MM.1S (cell line): ENCODE data around the gene SREBF1.

ENCODE experiments used
- CTCF ChIP-seq: fragments of 300-600 bp; sonication (generic); IDR thresholded peaks from 2 replicates; pipeline ENCODE4 v1.5.1; 2016; ENCODE audit warnings: antibody characterized with exemption, low read length, mixed read lengths
- EZH2 ChIP-seq: fragments of 300-600 bp; sonication (generic); optimal IDR thresholded peaks from 2 replicates; pipeline ENCODE3; 2017; ENCODE audit warnings: low read depth, mild to moderate bottlenecking, antibody characterized with exemption, low read length, mixed read lengths

GRCh38 chr17:17883801-17884200 is 47.0 kb upstream of the SREBF1 start:
- TF ChIP-seq CTCF (no peak), EZH2 (no peak)
